HG03521 (cell line): ENCODE measurements around the gene RABEP2.

Experiments
- ATAC-seq: cut with Tn5 transposase; IDR thresholded peaks from one replicate; pipeline ENCODE4 v1.9.1; 2021; ENCODE audit warnings: mild to moderate bottlenecking, moderate library complexity; ENCODE audit not compliant: unreplicated experiment

Gene RABEP2

GRCh38 chr16:28859326-28859725, 65.7 kb downstream of the RABEP2 start:
- no peak for ATAC-seq

GRCh38 chr16:28858421-28858820, 66.6 kb downstream of the RABEP2 start:
- no peak for ATAC-seq
